Upper lobe of right lung (tissue), 1 donor: Measurements from ENCODE around the gene TEAD4. TPM values are rescaled to one million over a fixed set of nuclear protein-coding genes. Genes with fewer than 3 reads are reported as not detected.

Experiments
- ATAC-seq: fragments of 200-7000 bp; cut with Tn5 transposase; one replicate; pipeline ENCODE4 v1.9.1; 2020; ENCODE audit warnings: mild to moderate bottlenecking, moderate library complexity
- DNase-seq: peaks from one replicate; pipeline ENCODE4 v3.0.0-alpha.2; 2020
- H3K27ac ChIP-seq: fragments of 200-600 bp; one replicate; pipeline ENCODE4 v1.8.0; 2022
- H3K27me3 ChIP-seq: fragments of 200-600 bp; one replicate; pipeline ENCODE4 v1.8.0; 2022; ENCODE audit warnings: mild to moderate bottlenecking
- H3K36me3 ChIP-seq: fragments of 200-600 bp; one replicate; pipeline ENCODE4 v1.8.0; 2022
- H3K4me1 ChIP-seq: fragments of 200-600 bp; one replicate; pipeline ENCODE4 v1.8.0; 2022
- H3K4me3 ChIP-seq: fragments of 200-600 bp; one replicate; pipeline ENCODE4 v1.8.0; 2022; ENCODE audit warnings: mild to moderate bottlenecking
- H3K9me3 ChIP-seq: fragments of 200-600 bp; one replicate; pipeline ENCODE4 v1.8.0; 2022
- intact Hi-C: fragments of 100-400 bp; cut with DNase I; formaldehyde crosslinking; loops from one replicate; pipeline ENCODE4 v1.11.0; 2022
- total RNA-seq: library from RNA; stranded (reverse); fragmentation: NEBNext Ultra II Directional; extraction: Animal tissue kit (Norgen Biotek cat#: 25700); gene quantifications from one replicate; pipeline ENCODE4 v1.2.1, GENCODE V29; 2021
- TF ChIP-seq, protein P1 (sequence below): fragments of 200-600 bp; IDR thresholded peaks from one replicate; pipeline ENCODE4 v1.8.0; 2022; ENCODE audit warnings: antibody characterized with exemption
- donor health status: DM: no; HTN: yes; CAD: no; lungs with severe emphysema.

The TEAD4 gene
- total RNA-seq, 1 donor from 2014 or later: 42.5 TPM

DNA sequence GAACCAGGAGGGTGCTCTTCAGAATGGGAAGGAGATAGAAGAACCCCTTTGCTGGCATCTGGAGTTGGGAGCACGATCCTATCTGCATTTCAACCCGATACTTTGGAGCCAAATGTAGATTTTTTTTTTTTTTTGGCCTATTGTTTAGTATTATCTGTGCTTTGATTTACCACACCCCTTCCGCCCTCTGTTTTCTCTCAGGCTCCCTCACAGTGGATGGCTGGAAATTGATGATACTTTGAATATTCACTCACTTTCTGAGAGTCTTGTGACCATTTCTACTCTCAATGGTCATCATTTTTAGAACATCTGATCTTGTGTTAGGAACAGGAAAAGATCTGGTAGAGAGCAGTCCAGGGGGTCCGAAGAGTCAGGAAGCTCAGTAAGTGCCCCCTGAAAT, 127.0 kb downstream of the TEAD4 start:
- intact Hi-C loops: no loop called here
- TF ChIP-seq, protein P1, sequence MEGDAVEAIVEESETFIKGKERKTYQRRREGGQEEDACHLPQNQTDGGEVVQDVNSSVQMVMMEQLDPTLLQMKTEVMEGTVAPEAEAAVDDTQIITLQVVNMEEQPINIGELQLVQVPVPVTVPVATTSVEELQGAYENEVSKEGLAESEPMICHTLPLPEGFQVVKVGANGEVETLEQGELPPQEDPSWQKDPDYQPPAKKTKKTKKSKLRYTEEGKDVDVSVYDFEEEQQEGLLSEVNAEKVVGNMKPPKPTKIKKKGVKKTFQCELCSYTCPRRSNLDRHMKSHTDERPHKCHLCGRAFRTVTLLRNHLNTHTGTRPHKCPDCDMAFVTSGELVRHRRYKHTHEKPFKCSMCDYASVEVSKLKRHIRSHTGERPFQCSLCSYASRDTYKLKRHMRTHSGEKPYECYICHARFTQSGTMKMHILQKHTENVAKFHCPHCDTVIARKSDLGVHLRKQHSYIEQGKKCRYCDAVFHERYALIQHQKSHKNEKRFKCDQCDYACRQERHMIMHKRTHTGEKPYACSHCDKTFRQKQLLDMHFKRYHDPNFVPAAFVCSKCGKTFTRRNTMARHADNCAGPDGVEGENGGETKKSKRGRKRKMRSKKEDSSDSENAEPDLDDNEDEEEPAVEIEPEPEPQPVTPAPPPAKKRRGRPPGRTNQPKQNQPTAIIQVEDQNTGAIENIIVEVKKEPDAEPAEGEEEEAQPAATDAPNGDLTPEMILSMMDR: no peak
- Histone ChIP-seq H3K4me1 (peaks cover 25% of the 10 kb centered on the region), H3K36me3 (no peaks in the 10 kb centered on the region), H3K4me3 (no peak overlapping the region), H3K27ac (no peak overlapping the region), H3K9me3 (no peaks in the 10 kb centered on the region), H3K27me3 (no peaks in the 10 kb centered on the region)
- no peak for DNase-seq
- no peak for ATAC-seq

- H3K27me3 ChIP-seq: no peaks in the 10 kb centered on the region
- H3K27ac ChIP-seq: no peak overlapping the region
- no peaks in the 10 kb centered on the region for H3K9me3 ChIP-seq
- peaks cover 22% of the 10 kb centered on the region for H3K4me1 ChIP-seq
- H3K36me3 ChIP-seq: no peaks in the 10 kb centered on the region
- TF ChIP-seq, protein P1: no peak
- intact Hi-C loops: no loop called here
- ATAC-seq (no peak), DNase-seq (no peak)
- no peak overlapping the region for H3K4me3 ChIP-seq
Measured at GRCh38 chr12:3086729-3087323, 127.6 kb downstream of the TEAD4 start.

GRCh38 chr12:3087758-3088650, 128.8 kb downstream of the TEAD4 start:
- DNase-seq (no peak), ATAC-seq (no peak)
- H3K27me3 ChIP-seq: no peaks in the 10 kb centered on the region
- no peaks in the 10 kb centered on the region for H3K36me3 ChIP-seq
- H3K27ac ChIP-seq: no peak overlapping the region
- intact Hi-C loops: no loop called here
- TF ChIP-seq, protein P1: no peak
- no peak overlapping the region for H3K4me3 ChIP-seq
- peaks cover 16% of the 10 kb centered on the region for H3K4me1 ChIP-seq
- H3K9me3 ChIP-seq: no peaks in the 10 kb centered on the region

DNA sequence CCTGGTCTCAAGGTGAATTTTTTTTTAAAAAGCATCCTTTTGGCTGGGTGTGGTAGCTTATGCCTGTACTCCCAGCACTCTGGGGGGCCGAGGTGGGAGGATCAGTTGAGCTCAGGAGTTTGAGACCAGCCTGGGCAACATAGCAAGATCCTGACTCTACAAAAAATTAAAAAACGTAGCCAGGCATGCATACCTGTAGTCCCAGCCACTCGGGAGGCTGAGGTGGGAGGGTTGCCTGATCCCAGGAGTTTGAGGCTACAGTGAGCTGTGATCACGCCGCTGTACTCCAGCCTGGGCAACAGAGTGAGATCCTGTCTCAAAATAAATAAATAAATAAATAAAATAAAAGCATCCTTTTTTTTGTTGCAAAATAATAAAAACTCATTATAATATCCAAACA, 130.4 kb downstream of the TEAD4 start:
- H3K9me3 ChIP-seq: no peaks in the 10 kb centered on the region
- DNase-seq: no peak
- no peak overlapping the region for H3K4me3 ChIP-seq
- H3K27me3 ChIP-seq: no peaks in the 10 kb centered on the region
- intact Hi-C loops: no loop called here
- no peak overlapping the region for H3K27ac ChIP-seq
- peaks cover 1% of the 10 kb centered on the region for H3K4me1 ChIP-seq
- ATAC-seq: no peak
- H3K36me3 ChIP-seq: no peaks in the 10 kb centered on the region
- TF ChIP-seq, protein P1: no peak

Other genes with a start within 250 kb of the TEAD4 start
- 56.9 TPM for gene FKBP4, start 164.4 kb upstream of the TEAD4 start, total RNA-seq
- gene ITFG2, start 146.7 kb upstream of the TEAD4 start, total RNA-seq: 42.3 TPM
- gene NRIP2, start 124.4 kb upstream of the TEAD4 start, total RNA-seq: 0.61 TPM
- gene TEX52, start 102.4 kb upstream of the TEAD4 start, total RNA-seq: not detected
- gene FOXM1, start 82.2 kb upstream of the TEAD4 start, total RNA-seq: 1.0 TPM
- gene RHNO1, start 82.2 kb upstream of the TEAD4 start, total RNA-seq: 15.2 TPM
- 16.3 TPM for gene TULP3, start 68.5 kb upstream of the TEAD4 start, total RNA-seq
- gene TSPAN9, start 118.0 kb downstream of the TEAD4 start, total RNA-seq: 81.2 TPM